Measurements from ENCODE around the gene FIGLA.

GRCh38 chr2:70820499-70820898, 30.1 kb upstream of the FIGLA start, which contains the start of gene CLEC4F:
- TF ChIP-seq POLR2A (IDR thresholded peaks at IDR 0.05; ENCODE audit: low read length) (no peak), GATA1 (IDR thresholded peaks at IDR 0.05; ENCODE audit: low read depth, low read length) (no peak)

Data from erythroblast (primary cell).